DMS79 (cell line): ENCODE results near the gene PI4KA.
A peak's percentile ranks its signal among the peaks of the same experiment; 100 is the strongest.
"Not testable (repeated sequence)": the region's sequence is repeated elsewhere in the genome, so short reads cannot be mapped to it uniquely, and the experiment has no call there.

Source experiments
- DNase-seq: peaks from one replicate; lab custom pipeline; 2025; lab: John Stamatoyannopoulos, UW

The PI4KA gene

DNA sequence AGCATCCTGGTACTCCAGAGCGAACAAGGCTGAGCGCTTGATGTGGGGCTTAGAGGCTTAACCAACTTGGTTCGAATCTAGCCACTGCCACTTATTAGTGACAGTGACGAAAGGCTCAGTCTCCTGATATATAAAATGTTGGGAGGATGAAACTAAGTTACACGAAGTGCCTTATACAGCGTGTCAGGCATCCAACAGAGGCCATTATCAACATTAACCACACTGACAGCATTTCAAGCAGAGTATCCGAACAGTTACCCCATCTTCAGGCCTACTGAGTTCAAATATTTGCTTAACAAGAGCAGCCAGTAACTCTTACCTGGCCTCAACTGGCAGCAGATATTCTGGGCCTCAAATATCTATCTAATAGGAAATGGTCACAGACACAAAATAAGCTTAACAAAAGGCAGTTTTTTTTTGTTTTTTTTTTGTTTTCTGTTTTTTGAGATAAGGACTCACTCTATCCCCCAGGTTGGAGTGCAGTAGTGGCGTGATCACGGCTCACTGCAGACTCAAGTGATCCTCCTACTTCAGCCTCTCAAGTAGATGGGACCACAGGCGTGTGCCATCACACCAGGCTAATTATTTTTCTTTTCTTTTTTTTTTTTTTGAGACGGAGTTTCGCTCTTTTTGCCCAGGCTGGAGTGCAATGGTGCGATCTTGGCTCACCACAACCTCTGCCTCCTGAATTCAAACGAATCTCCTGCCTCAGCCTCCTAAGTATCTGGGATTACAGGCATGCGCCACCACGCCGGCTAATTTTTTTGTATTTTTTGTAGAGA lies 81.8 kb downstream of the PI4KA start:
- DNase-seq: peak; percentile 71

GRCh38 chr22:20775342-20775895 lies 83.2 kb downstream of the PI4KA start:
- no peak for DNase-seq

DNA sequence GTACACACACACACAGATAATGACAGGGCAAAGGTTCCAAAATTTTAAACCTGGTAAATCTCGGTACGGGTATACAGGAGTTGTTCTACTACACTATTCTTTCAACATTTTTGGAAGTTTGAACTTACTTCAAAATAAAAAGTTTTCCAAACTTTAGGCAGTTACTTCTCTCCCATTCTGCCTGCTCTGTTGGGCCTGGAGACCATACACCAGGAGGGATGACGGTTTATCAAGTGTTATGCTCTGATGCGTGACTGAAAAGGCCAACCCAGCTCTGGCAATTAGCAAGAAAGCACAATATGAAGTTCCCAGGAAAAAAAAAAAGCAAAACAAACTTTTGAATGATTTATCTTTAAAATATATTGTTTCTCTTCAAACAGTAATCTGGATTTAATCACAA lies 83.7 kb downstream of the PI4KA start:
- no peak for DNase-seq

DNA sequence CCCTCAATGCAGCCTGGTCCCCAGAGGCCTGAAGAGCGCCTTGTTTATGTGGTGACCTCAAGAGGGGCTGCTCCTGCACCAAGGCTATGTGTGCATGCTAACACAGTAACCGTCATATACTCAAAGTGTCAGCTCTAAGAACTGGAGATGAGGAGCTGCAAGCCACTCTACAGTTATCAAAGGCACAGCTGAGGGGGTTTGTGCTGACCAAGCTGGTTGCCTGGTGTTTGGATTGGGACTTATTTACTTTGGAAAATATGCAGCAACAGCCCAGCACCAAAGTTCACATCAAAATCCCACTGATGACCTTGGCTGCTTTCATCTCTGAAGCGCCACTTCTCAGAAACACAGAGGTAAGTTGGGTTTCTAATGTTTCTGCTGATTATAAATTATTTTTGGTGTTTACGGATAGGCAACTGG lies 84.8 kb downstream of the PI4KA start, which contains the start of gene SERPIND1:
Gene SERPIND1, plus strand, starts transcription at position 321 of the 420 bp plus-strand sequence. CDS start 5,200 bp downstream, outside the sequence.
- no peak for DNase-seq

DNA sequence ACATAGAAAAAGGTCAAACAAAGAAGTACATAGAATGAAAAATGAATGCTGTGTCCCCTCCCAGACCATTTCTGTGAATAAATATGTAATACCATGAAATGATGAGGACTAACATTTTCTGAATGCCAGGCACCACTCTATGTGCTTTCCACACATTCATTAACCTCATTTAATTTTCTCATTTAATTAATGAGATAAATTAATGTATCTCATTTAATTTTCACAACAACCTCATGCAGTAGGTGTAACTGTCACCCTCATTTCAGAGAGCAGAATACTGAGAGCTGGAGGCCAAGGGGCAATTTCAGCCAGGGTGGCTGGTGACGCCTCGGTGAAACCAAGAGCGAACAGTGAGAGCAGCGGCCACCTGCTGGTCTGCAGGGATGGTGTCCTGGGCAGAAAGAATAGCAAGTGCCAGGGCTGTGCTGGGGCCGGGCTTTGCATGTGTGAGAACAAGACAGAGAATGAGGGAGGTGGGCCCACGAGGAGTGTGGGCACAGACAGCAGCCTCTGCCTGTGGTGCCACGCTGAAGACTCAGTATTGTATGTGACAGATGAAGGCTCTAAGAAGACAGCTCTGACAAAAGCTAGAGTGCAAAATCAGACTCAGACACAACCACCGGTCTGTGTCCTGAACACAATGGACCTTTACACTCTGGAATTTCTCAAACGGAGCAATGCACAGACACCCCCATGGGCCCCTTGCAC lies 86.5 kb downstream of the PI4KA start:
- DNase-seq: no peak

DNA sequence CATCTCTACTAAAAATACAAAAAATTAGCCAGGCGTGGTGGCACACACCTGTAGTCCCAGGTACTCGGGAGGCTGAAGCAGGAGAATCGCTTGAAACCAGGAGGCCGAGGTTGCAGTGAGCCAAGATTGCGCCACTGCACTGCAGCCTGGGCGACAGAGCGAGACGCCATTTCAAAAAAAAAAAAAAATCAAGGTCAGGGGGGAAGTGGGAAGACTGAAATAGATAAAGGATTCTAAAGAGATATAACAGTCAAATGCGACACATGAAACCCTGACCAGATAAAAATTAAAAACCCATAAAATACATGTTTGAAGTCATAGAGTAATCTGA lies 89.2 kb downstream of the PI4KA start:
- DNase-seq: not testable (repeated sequence)

- DNase-seq: no peak
Measured at GRCh38 chr22:20766530-20766929, 92.1 kb downstream of the PI4KA start.

- DNase-seq: no peak
Measured at GRCh38 chr22:20765938-20766337, 92.7 kb downstream of the PI4KA start.

- no peak for DNase-seq
Measured at GRCh38 chr22:20764729-20765128, 93.9 kb downstream of the PI4KA start.

DNA sequence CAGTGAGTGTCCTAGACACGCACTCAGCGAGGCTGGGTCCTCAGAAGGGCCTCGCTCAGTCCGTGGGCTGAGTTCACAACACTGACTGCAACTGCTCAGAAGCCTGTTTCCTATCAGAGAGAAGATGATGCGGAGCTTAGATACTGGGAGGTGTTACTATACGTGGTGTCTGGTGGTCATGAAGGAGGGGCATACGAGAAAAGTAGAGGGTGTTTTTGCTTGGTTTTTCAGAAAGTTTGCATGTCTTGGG lies 94.2 kb downstream of the PI4KA start:
- no peak for DNase-seq

- DNase-seq: no peak
Measured at GRCh38 chr22:20763630-20764470, 94.8 kb downstream of the PI4KA start.

- DNase-seq: peak; percentile 50
Measured at GRCh38 chr22:20762233-20762796, 96.3 kb downstream of the PI4KA start.

GRCh38 chr22:20761536-20761935 lies 97.1 kb downstream of the PI4KA start:
- DNase-seq: no peak

- DNase-seq: no peak
Measured at GRCh38 chr22:20760084-20760483, 98.5 kb downstream of the PI4KA start.

GRCh38 chr22:20758688-20759087 lies 99.9 kb downstream of the PI4KA start:
- peak; percentile 72 for DNase-seq

GRCh38 chr22:20756846-20757245 lies 101.8 kb downstream of the PI4KA start:
- DNase-seq: no peak

- no peak for DNase-seq
Measured at GRCh38 chr22:20752873-20753272, 105.7 kb downstream of the PI4KA start.

DNA sequence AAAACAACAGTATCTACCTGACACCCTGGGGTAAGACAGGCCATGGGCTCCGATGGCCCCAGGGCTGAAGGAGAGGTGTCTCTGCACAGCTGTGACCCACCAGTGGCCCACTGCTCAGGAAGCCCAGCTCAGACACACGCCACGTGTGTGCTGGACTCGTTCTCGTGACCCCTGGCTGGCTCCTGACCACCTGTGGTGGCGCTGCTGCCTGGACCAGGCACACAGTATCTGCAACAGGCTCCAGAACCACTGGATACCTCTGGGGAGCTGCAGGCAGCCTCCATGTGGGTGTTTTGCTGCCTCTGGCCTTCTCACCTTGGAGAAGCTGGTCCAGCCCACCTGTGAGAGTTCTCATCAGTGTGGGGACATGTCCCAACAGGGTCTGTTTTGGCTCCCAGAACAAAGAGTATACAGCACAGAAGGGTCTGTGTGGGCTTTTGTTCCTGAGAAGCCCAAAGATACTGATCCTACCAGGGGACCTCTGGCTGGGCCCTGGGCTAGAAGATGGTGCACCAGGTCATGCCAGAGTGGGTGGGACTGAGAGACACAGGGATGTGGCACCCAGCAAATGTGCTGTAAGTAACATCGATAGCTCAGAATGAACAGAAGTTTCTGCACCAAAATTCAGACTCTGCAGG lies 106.4 kb downstream of the PI4KA start:
- DNase-seq: no peak

GRCh38 chr22:20751185-20751851 lies 107.3 kb downstream of the PI4KA start:
- peak; percentile 60 for DNase-seq

DNA sequence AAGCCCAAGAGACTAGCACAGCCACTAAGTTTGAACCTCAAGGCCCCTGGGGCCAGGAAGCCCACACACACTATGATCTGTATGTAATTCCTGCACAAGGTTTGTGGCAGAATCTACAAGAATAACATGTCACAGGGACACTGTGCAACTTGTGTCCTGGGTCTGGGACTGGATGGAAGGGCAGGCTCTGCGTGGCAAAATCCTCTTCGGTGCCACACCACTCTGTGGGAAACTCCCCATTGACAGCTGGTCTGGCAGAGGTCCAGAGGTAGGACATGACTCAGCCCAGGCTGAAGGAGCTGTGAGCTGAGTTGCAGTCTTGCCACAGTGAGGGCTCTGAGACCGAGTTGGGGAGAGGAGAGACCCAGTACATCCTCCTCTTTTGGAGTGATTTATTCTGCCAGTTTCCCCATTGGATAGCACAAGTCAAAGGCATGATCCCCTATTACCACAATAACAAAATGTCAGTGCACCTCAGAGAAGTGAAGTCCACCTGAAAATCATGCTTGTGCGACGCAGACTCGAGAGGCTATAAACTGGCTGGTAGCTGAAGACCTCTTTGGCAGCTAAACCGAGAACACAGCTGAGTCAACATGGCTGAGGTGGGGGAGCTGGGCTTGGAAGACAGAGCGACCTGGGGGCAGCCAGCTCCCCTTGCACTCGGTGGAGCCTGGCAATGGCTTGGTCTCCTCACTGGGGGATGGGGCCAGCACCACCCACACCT lies 108.0 kb downstream of the PI4KA start:
- DNase-seq: peak; percentile 61
